K562 (cell line): ENCODE results near the gene CAPN10. TPM values are rescaled to one million over a fixed set of nuclear protein-coding genes. Genes with fewer than 3 reads are reported as not detected.

Experiments
- ATAC-seq: fragments of 200-7000 bp; cut with Tn5 transposase; 3 replicates; pipeline ENCODE4 v1.9.1; 2020; ENCODE audit warnings: moderate library complexity
- BruUV-seq: library from RNA; stranded (reverse); fragments of 400-500 nt; replicated peaks from 2 replicates; lab custom pipeline; 2021; lab: Mats Ljungman, UMichigan
- CTCF ChIA-PET: fragments of 300-600 bp; formaldehyde crosslinking; extraction: SDS; loops from one replicate; lab custom pipeline; 2021; ENCODE audit warnings: low intra/inter-chr PET ratio; lab: Yijun Ruan, JAX
- POLR2A ChIA-PET: fragments of 300-600, 350-650 bp; sonication (Branson Sonifier 250); formaldehyde crosslinking; extraction: SDS; loops from one replicate; lab custom pipeline; 2021; ENCODE audit warnings: antibody characterized with exemption, inconsistent platforms; lab: Yijun Ruan, JAX
- DNase-seq, 4 experiments: peaks; one replicate each; pipeline versions ENCODE4 v3.0.0 to v3.0.0-alpha.2; 2011 to 2018; ENCODE audit warnings: low spot score in 3 of 4, mixed read lengths in 3 of 4; ENCODE audit errors: extremely low read depth in 1 of 4
- FAIRE-seq: peaks from 2 replicates; lab custom pipeline; 2011; peaks lifted over from hg19 to GRCh38; lab: Jason Lieb, UNC
- H2AFZ ChIP-seq: 2 replicates; pipeline ENCODE4 v1.6.0; 2011; ENCODE audit warnings: low read depth, low read length, control low read depth, inconsistent platforms
- H3K27ac ChIP-seq: fragments of 200-600 bp; 3 replicates; pipeline ENCODE4 v1.8.0; 2011; ENCODE audit warnings: low read depth, mild to moderate bottlenecking, control low read depth, inconsistent platforms, low read length, moderate library complexity, mixed read lengths; ENCODE audit errors: extremely low read depth
- H3K27me3 ChIP-seq, 2 experiments: fragments of 300-600 bp in 1 of 2; 2 replicates in 1 of 2; 3 replicates in 1 of 2; pipeline versions ENCODE4 v1.6.0 to v1.8.0; 2011; ENCODE audit warnings: inconsistent platforms in 2 of 2, low read length in 2 of 2, mild to moderate bottlenecking in 1 of 2, mixed read lengths in 1 of 2, moderate library complexity in 1 of 2; ENCODE audit not compliant: control insufficient read depth in 2 of 2, insufficient read depth in 2 of 2
- H3K36me3 ChIP-seq: fragments of 300-600 bp; 3 replicates; pipeline ENCODE4 v1.8.0; 2011; ENCODE audit warnings: mild to moderate bottlenecking, low read length, inconsistent platforms; ENCODE audit not compliant: control insufficient read depth, insufficient read depth
- H3K4me1 ChIP-seq, 2 experiments: fragments of 200-600 bp in 1 of 2; replicated peaks in 1 of 2; 2 replicates in 1 of 2; 3 replicates in 1 of 2; pipeline versions ENCODE4 v1.5.1 to v1.8.0; 2011; ENCODE audit warnings: inconsistent platforms in 2 of 2, low read length in 2 of 2, mild to moderate bottlenecking in 1 of 2, mixed read lengths in 1 of 2, moderate library complexity in 1 of 2; ENCODE audit not compliant: control insufficient read depth in 2 of 2, insufficient read depth in 2 of 2
- H3K4me2 ChIP-seq: 2 replicates; pipeline ENCODE4 v1.6.1; 2011; ENCODE audit warnings: low read length, control low read depth, inconsistent platforms, mixed read lengths; ENCODE audit not compliant: insufficient read depth
- H3K4me3 ChIP-seq: fragments of 200-600 bp; sonication (generic), shearing (Covaris generic); 2 replicates; pipeline ENCODE4 v1.5.1; 2016; ENCODE audit warnings: control low read depth, inconsistent platforms
- H3K79me2 ChIP-seq: fragments of 200-600 bp; 3 replicates; pipeline ENCODE4 v1.8.0; 2011; ENCODE audit warnings: low read length, inconsistent platforms; ENCODE audit not compliant: control insufficient read depth, insufficient read depth
- H3K9ac ChIP-seq, 2 experiments: 2 replicates each; pipeline versions ENCODE4 v1.6.0 to v1.6.1; 2011; ENCODE audit warnings: low read depth in 2 of 2, low read length in 2 of 2, control low read depth in 1 of 2, inconsistent platforms in 1 of 2, mild to moderate bottlenecking in 1 of 2, mixed read lengths in 1 of 2; ENCODE audit not compliant: insufficient read depth in 1 of 2
- H3K9me1 ChIP-seq: one replicate; pipeline ENCODE4 v1.6.0; 2011; ENCODE audit warnings: inconsistent platforms, mild to moderate bottlenecking, low read length, moderate library complexity; ENCODE audit not compliant: control insufficient read depth, insufficient read depth
- H3K9me3 ChIP-seq: replicated peaks from 2 replicates; pipeline ENCODE4 v1.5.1; 2011; ENCODE audit warnings: low read depth, low read length, inconsistent platforms; ENCODE audit not compliant: control insufficient read depth, insufficient read depth
- H4K20me1 ChIP-seq: replicated peaks from 2 replicates; pipeline ENCODE4 v1.6.1; 2011; ENCODE audit warnings: low read length, inconsistent platforms, mixed read lengths; ENCODE audit not compliant: control insufficient read depth, insufficient read depth
- ASH1L ChIP-seq: fragments of 450-650 bp; IDR thresholded peaks from 2 replicates; pipeline ENCODE4 v1.6.1; 2018; ENCODE audit warnings: borderline replicate concordance, mild to moderate bottlenecking, low read depth; ENCODE audit not compliant: partially characterized antibody
- CLOCK ChIP-seq: fragments of 250-450 bp; sonication (Bioruptor Pico); IDR thresholded peaks from 2 replicates; pipeline ENCODE4 v1.4.0; 2020; ENCODE audit warnings: mild to moderate bottlenecking, moderate library complexity, borderline replicate concordance
- HLTF ChIP-seq: fragments of 450-650 bp; IDR thresholded peaks from 2 replicates; pipeline ENCODE4 v1.6.1; 2016
- HMG20B ChIP-seq: fragments of 250-450 bp; sonication (Bioruptor Pico); IDR thresholded peaks from 2 replicates; pipeline ENCODE4 v1.5.0; 2021; ENCODE audit warnings: mild to moderate bottlenecking
- LEF1 ChIP-seq: fragments of 450-650 bp; IDR thresholded peaks from 2 replicates; pipeline ENCODE4 v1.6.1; 2016; ENCODE audit warnings: mild to moderate bottlenecking
- STAG1 ChIP-seq: sonication (generic); formaldehyde crosslinking; IDR thresholded peaks from 2 replicates; pipeline ENCODE4 v1.5.0; 2020; ENCODE audit warnings: missing genetic modification reagents, borderline replicate concordance
- TFE3 ChIP-seq: fragments of 450-650 bp; formaldehyde crosslinking; IDR thresholded peaks from 2 replicates; pipeline ENCODE4 v1.4.0; 2020; ENCODE audit warnings: mild to moderate bottlenecking, mixed read lengths
- WHSC1 ChIP-seq: IDR thresholded peaks from one replicate; pipeline ENCODE4 v1.6.1; 2012; ENCODE audit warnings: low read length, control low read depth, inconsistent platforms
- ZNF224 ChIP-seq: sonication (generic); formaldehyde crosslinking; IDR thresholded peaks from 2 replicates; pipeline ENCODE4 v1.8.0; 2022; ENCODE audit warnings: mild to moderate bottlenecking, missing genetic modification reagents
- ZNF395 ChIP-seq: fragments of 200-800 bp; sonication (Bioruptor generic); IDR thresholded peaks from 2 replicates; pipeline ENCODE4 v1.6.1; 2017; ENCODE audit warnings: missing genetic modification characterization, missing compliant biosample characterization
- WGBS: fragments of 100-300 bp; shearing (Covaris generic); methylation state at CpG from one replicate; pipeline ENCODE4 v1.1.6; 2016; ENCODE audit warnings: low coverage, mixed read lengths; ENCODE audit not compliant: insufficient coverage; ENCODE audit errors: missing lambda C conversion rate; 5-methylcytosine and 5-hydroxymethylcytosine counted together
- in situ Hi-C: fragments of 300-500 bp; cut with MboI; formaldehyde crosslinking; loops from 4 replicates; pipeline ENCODE4 v1.15.0; 2018; ENCODE audit warnings: inconsistent platforms, mixed read lengths
- intact Hi-C: fragments of 100-400 bp; cut with micrococcal nuclease; formaldehyde crosslinking; loops from 2 replicates; pipeline ENCODE4 v1.14.2; 2022
- polyA plus RNA-seq, 8 experiments: library from polyadenylated mRNA; depleted of rRNA in 4 of 8; stranded (reverse) in 5 of 8; unstranded in 3 of 8; fragments of >200 nt; fragmentation: Nextera tagmentation in 2 of 8; fragmentation: Illumina TruSeq in 1 of 8; extraction: Ambion mirVana in 2 of 8; extraction: Trizol in 1 of 8; gene quantifications; 2 replicates each; pipeline versions ENCODE4 v1.2.1 to v1.2.3, GENCODE V29; 2011 to 2014; ENCODE audit warnings: inconsistent platforms in 1 of 8, missing spikeins in 1 of 8
- total RNA-seq, 7 experiments: library from RNA; depleted of rRNA in 6 of 7; stranded (reverse); fragments of >200 nt in 6 of 7; fragmentation: Illumina TruSeq in 2 of 7; extraction: Trizol in 2 of 7; gene quantifications; 2 replicates each; pipeline versions ENCODE4 v1.2.1 to v1.2.3, GENCODE V29; 2011 to 2021; ENCODE audit warnings: low replicate concordance in 1 of 7
- TF ChIP-seq, protein P1 (sequence below): fragments of 450-650 bp; conservative IDR thresholded peaks from 2 replicates; pipeline ENCODE4 v1.6.1; 2016; ENCODE audit warnings: missing genetic modification characterization, low read depth, mild to moderate bottlenecking, missing compliant biosample characterization, moderate library complexity
- TF ChIP-seq, protein P2 (sequence below), 2 experiments: fragments of 150-350 bp in 1 of 2; IDR thresholded peaks; 2 replicates each; pipeline ENCODE4 v1.6.1; 2012 to 2016; ENCODE audit warnings: low read depth in 2 of 2, low read length in 2 of 2, mild to moderate bottlenecking in 1 of 2, moderate library complexity in 1 of 2

The CAPN10 gene
- total and polyA plus RNA-seq, 9 of the 15 experiments (the other 6 are each of a cell fraction or from before 2014, with no cell fraction given): 0.08 to 26.1 (median 8.4) TPM

- Histone ChIP-seq H3K9ac (no peak overlapping the region), H3K4me2 (no peak overlapping the region), H3K4me3 (no peak overlapping the region), H3K27me3 (peaks cover 14 to 60% of the 10 kb centered on the region in 2 experiments; a peak in 4 of 5 replicates), H4K20me1 (no peaks in the 10 kb centered on the region), H2AFZ (no peak overlapping the region), H3K9me3 (no peaks in the 10 kb centered on the region), H3K79me2 (no peaks in the 10 kb centered on the region), H3K27ac (no peak overlapping the region), H3K9me1 (no peaks in the 10 kb centered on the region), H3K4me1 (peaks cover 0 to 7% of the 10 kb centered on the region in 2 experiments; a peak in 1 of 5 replicates), H3K36me3 (no peaks in the 10 kb centered on the region)
- BruUV-seq: no TSS peak
- intact Hi-C loops: no loop called here
- FAIRE-seq (no peak), ATAC-seq (no peak), DNase-seq (no peak)
- 0% methylated on average over 2 of the region's 11 CpGs for whole genome bisulfite sequencing
- POLR2A ChIA-PET: interaction anchor here (0.8 kb wide), 1 partner anchor 15 kb away, joined by 4 read pairs; no protein-coding TSS in a partner anchor
- TF ChIP-seq ASH1L (no peak), CLOCK (CRISPR knock-in tag) (no peak), HLTF (no peak), HMG20B (CRISPR knock-in tag) (no peak), STAG1 (CRISPR knock-in tag) (no peak), LEF1 (no peak), ZNF395 (CRISPR knock-in tag) (no peak), WHSC1 (no peak), ZNF224 (CRISPR knock-in tag) (no peak), TFE3 (CRISPR knock-in tag) (no peak)
- TF ChIP-seq, protein P1, sequence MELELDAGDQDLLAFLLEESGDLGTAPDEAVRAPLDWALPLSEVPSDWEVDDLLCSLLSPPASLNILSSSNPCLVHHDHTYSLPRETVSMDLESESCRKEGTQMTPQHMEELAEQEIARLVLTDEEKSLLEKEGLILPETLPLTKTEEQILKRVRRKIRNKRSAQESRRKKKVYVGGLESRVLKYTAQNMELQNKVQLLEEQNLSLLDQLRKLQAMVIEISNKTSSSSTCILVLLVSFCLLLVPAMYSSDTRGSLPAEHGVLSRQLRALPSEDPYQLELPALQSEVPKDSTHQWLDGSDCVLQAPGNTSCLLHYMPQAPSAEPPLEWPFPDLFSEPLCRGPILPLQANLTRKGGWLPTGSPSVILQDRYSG: no peak
- TF ChIP-seq, protein P2, sequence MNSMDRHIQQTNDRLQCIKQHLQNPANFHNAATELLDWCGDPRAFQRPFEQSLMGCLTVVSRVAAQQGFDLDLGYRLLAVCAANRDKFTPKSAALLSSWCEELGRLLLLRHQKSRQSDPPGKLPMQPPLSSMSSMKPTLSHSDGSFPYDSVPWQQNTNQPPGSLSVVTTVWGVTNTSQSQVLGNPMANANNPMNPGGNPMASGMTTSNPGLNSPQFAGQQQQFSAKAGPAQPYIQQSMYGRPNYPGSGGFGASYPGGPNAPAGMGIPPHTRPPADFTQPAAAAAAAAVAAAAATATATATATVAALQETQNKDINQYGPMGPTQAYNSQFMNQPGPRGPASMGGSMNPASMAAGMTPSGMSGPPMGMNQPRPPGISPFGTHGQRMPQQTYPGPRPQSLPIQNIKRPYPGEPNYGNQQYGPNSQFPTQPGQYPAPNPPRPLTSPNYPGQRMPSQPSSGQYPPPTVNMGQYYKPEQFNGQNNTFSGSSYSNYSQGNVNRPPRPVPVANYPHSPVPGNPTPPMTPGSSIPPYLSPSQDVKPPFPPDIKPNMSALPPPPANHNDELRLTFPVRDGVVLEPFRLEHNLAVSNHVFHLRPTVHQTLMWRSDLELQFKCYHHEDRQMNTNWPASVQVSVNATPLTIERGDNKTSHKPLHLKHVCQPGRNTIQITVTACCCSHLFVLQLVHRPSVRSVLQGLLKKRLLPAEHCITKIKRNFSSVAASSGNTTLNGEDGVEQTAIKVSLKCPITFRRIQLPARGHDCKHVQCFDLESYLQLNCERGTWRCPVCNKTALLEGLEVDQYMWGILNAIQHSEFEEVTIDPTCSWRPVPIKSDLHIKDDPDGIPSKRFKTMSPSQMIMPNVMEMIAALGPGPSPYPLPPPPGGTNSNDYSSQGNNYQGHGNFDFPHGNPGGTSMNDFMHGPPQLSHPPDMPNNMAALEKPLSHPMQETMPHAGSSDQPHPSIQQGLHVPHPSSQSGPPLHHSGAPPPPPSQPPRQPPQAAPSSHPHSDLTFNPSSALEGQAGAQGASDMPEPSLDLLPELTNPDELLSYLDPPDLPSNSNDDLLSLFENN (IDR thresholded peaks at IDR 0.05; ENCODE audit: low read depth in 2 of 2, low read length in 2 of 2): no peak
- in situ Hi-C loops: no loop called here
- CTCF ChIA-PET: no interaction called here
Observed at GRCh38 chr2:240642806-240643092, 56.2 kb downstream of the CAPN10 start.
